DND-41 (cell line): ENCODE data around the gene DGKH.
"Not testable (repeated sequence)": the region's sequence is repeated elsewhere in the genome, so short reads cannot be mapped to it uniquely, and the experiment has no call there.

Experiments used
- CTCF ChIP-seq: IDR thresholded peaks from 2 replicates; pipeline ENCODE4 v1.5.1; 2012; ENCODE audit warnings: borderline replicate concordance, low read length, moderate library complexity, mild to moderate bottlenecking; ENCODE audit not compliant: poor library complexity, severe bottlenecking; ENCODE audit errors: extremely low read depth
- EZH2 ChIP-seq: IDR thresholded peaks from 3 replicates; pipeline ENCODE4 v1.6.1; 2012; ENCODE audit warnings: borderline replicate concordance, low read depth, mild to moderate bottlenecking, moderate library complexity, low read length, inconsistent platforms; ENCODE audit not compliant: severe bottlenecking

GRCh38 chr13:42226759-42227158 is 178.3 kb downstream of the DGKH start:
- not testable (repeated sequence) for TF ChIP-seq CTCF, EZH2
